K562 (cell line): ENCODE results near the gene RHOC. TPM values are rescaled to one million over a fixed set of nuclear protein-coding genes. Genes with fewer than 3 reads are reported as not detected.

Experiments
- CREM ChIP-seq: IDR thresholded peaks from 2 replicates; pipeline ENCODE4 v1.6.1; 2014; ENCODE audit warnings: antibody characterized with exemption, low read depth
- EHMT2 ChIP-seq: fragments of 450-650 bp; IDR thresholded peaks from 2 replicates; pipeline ENCODE4 v1.6.1; 2018; ENCODE audit warnings: antibody characterized with exemption
- FOXJ2 ChIP-seq: fragments of 200-800 bp; sonication (Bioruptor generic); IDR thresholded peaks from 2 replicates; pipeline ENCODE4 v1.6.1; 2016; ENCODE audit warnings: missing genetic modification characterization, missing compliant biosample characterization
- FOXJ3 ChIP-seq: sonication (generic); formaldehyde crosslinking; IDR thresholded peaks from 2 replicates; pipeline ENCODE4 v1.4.0; 2020; ENCODE audit warnings: mild to moderate bottlenecking, missing genetic modification reagents
- POLR2AphosphoS2 ChIP-seq: IDR thresholded peaks from 2 replicates; pipeline ENCODE4 v1.6.1; 2012; ENCODE audit warnings: low read length, improper control_type of control experiment
- POLR2G ChIP-seq: fragments of 200-400 bp; formaldehyde crosslinking; IDR thresholded peaks from 2 replicates; pipeline ENCODE4 v1.6.1; 2017; ENCODE audit warnings: low read depth, mild to moderate bottlenecking, antibody characterized with exemption, low read length, moderate library complexity
- TOE1 ChIP-seq, 2 experiments: fragments of 450-650 bp in 1 of 2; sonication (generic) in 1 of 2; formaldehyde crosslinking in 1 of 2; IDR thresholded peaks; 2 replicates each; pipeline versions ENCODE4 v1.7.1 to v1.8.0; 2016 to 2022; ENCODE audit warnings: borderline replicate concordance in 2 of 2, mild to moderate bottlenecking in 2 of 2, antibody characterized with exemption in 1 of 2, inconsistent platforms in 1 of 2, low read depth in 1 of 2, missing genetic modification reagents in 1 of 2, moderate library complexity in 1 of 2
- XRCC4 ChIP-seq: IDR thresholded peaks from one replicate; pipeline ENCODE4 v1.6.1; 2011; ENCODE audit not compliant: insufficient read depth, insufficient read length; ENCODE audit errors: extremely low read depth
- ZBTB7A ChIP-seq: IDR thresholded peaks from 2 replicates; pipeline ENCODE4 v1.6.1; 2011; ENCODE audit warnings: low read depth, mild to moderate bottlenecking, low read length, moderate library complexity, borderline replicate concordance; ENCODE audit not compliant: control insufficient read depth
- ZFP36 ChIP-seq: fragments of 150-350 bp; IDR thresholded peaks from 2 replicates; pipeline ENCODE4 v1.6.1; 2018; ENCODE audit warnings: low read length, low read depth; ENCODE audit not compliant: partially characterized antibody
- ZNF175 ChIP-seq: fragments of 200-800 bp; sonication (Bioruptor generic); IDR thresholded peaks from 2 replicates; pipeline ENCODE4 v1.6.1; 2016; ENCODE audit warnings: low read depth, mild to moderate bottlenecking, missing genetic modification characterization, missing compliant biosample characterization
- polyA plus RNA-seq, 8 experiments: library from polyadenylated mRNA; depleted of rRNA in 4 of 8; stranded (reverse) in 5 of 8; unstranded in 3 of 8; fragments of >200 nt; fragmentation: Nextera tagmentation in 2 of 8; fragmentation: Illumina TruSeq in 1 of 8; extraction: Ambion mirVana in 2 of 8; extraction: Trizol in 1 of 8; gene quantifications; 2 replicates each; pipeline versions ENCODE4 v1.2.1 to v1.2.3, GENCODE V29; 2011 to 2014; ENCODE audit warnings: inconsistent platforms in 1 of 8, missing spikeins in 1 of 8
- total RNA-seq, 7 experiments: library from RNA; depleted of rRNA in 6 of 7; stranded (reverse); fragments of >200 nt in 6 of 7; fragmentation: Illumina TruSeq in 2 of 7; extraction: Trizol in 2 of 7; gene quantifications; 2 replicates each; pipeline versions ENCODE4 v1.2.1 to v1.2.3, GENCODE V29; 2011 to 2021; ENCODE audit warnings: low replicate concordance in 1 of 7
- TF ChIP-seq, protein P1 (sequence below): fragments of 450-650 bp; IDR thresholded peaks from 2 replicates; pipeline ENCODE4 v1.6.1; 2016; ENCODE audit warnings: mild to moderate bottlenecking
- TF ChIP-seq, protein P2 (sequence below): fragments of 450-650 bp; IDR thresholded peaks from 2 replicates; pipeline ENCODE4 v1.6.1; 2016; ENCODE audit warnings: antibody characterized with exemption
- TF ChIP-seq, protein P3 (sequence below): IDR thresholded peaks from 2 replicates; pipeline ENCODE4 v1.6.1; 2011; ENCODE audit not compliant: insufficient read length; ENCODE audit errors: extremely low read depth
- TF ChIP-seq, protein P4 (sequence below): fragments of 450-650 bp; formaldehyde crosslinking; IDR thresholded peaks from 2 replicates; pipeline ENCODE4 v1.4.0; 2022; ENCODE audit warnings: missing genetic modification characterization
- TF ChIP-seq, protein P5 (sequence below): fragments of 450-650 bp; formaldehyde crosslinking; IDR thresholded peaks from 2 replicates; pipeline ENCODE4 v1.4.0; 2020; ENCODE audit warnings: mild to moderate bottlenecking, moderate library complexity

Gene RHOC
- total and polyA plus RNA-seq, 9 of the 15 experiments (the other 6 are each of a cell fraction or from before 2014, with no cell fraction given) = 35.2 to 364 (median 204) TPM

DNA sequence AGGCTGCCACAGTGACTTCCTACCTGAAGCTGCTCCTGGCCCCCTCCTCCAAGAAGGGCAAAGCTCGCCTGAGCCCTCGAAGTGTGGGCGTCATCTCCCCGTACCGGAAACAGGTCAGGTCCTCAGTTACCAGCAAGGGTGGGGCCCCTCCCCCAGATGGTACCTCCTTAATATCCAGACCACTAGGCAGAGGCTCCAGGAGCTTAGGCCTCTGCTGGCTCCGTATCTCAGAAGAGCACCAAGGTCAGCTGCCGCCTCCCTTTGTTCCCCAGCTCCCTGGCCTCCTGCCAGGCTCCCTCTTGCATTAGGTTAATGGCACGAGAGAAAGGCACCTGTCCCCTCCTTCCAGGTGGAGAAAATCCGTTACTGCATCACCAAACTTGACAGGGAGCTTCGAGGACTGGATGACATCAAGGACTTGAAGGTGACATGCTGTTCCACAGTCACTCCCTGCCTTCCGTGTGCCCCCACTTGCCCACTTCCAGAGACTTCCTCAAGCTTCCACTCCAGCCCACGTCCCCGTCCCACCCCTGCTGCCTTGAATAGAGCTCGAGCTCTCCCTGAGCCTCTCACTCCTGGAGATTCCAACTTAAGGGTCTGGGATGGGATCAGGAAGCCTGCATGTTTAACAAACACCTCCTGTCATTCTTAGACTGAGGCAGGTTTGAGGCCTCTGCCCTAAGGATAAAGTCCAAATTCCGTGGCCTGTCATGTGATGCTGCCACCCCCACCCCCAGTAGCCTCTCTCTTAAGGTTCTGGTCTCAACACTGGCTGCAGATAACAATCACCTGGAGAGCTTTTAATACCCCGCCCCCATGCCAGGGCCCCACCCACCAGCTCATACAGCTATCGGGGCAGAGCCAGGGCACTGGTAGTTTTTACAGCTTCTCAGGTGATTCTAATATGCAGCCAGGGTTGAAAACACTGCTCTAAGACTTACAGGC is 8.3 kb downstream of the RHOC start (continued):
- TF ChIP-seq, protein P1, sequence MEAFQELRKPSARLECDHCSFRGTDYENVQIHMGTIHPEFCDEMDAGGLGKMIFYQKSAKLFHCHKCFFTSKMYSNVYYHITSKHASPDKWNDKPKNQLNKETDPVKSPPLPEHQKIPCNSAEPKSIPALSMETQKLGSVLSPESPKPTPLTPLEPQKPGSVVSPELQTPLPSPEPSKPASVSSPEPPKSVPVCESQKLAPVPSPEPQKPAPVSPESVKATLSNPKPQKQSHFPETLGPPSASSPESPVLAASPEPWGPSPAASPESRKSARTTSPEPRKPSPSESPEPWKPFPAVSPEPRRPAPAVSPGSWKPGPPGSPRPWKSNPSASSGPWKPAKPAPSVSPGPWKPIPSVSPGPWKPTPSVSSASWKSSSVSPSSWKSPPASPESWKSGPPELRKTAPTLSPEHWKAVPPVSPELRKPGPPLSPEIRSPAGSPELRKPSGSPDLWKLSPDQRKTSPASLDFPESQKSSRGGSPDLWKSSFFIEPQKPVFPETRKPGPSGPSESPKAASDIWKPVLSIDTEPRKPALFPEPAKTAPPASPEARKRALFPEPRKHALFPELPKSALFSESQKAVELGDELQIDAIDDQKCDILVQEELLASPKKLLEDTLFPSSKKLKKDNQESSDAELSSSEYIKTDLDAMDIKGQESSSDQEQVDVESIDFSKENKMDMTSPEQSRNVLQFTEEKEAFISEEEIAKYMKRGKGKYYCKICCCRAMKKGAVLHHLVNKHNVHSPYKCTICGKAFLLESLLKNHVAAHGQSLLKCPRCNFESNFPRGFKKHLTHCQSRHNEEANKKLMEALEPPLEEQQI = no peak
- TF ChIP-seq, protein P2, sequence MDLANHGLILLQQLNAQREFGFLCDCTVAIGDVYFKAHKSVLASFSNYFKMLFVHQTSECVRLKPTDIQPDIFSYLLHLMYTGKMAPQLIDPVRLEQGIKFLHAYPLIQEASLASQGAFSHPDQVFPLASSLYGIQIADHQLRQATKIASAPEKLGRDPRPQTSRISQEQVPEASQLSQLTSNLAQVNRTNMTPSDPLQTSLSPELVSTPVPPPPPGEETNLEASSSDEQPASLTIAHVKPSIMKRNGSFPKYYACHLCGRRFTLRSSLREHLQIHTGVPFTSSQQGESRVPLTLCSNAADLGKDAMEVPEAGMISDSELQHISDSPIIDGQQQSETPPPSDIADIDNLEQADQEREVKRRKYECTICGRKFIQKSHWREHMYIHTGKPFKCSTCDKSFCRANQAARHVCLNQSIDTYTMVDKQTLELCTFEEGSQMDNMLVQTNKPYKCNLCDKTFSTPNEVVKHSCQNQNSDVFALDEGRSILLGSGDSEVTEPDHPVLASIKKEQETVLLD = no peak
- TF ChIP-seq ZBTB7A (0 out of 2 replicates have a peak, but pooled peaks have one; percentile 13), ZFP36 (no peak), CREM (0 out of 2 replicates have a peak, but pooled peaks have one; percentile 1), FOXJ2 (tag) (0 out of 2 replicates have a peak, but pooled peaks have one; percentile 11), ZNF175 (no peak), POLR2G (peak; percentile 60), XRCC4 (no peak), POLR2AphosphoS2 (peak; percentile 93), TOE1 (IDR thresholded peaks at IDR 0.05; ENCODE audit: borderline replicate concordance) (peak; percentile 78; the same call in 1 of the 2 replicates), TOE1 (CRISPR knock-in tag; IDR thresholded peaks at IDR 0.05; ENCODE audit: borderline replicate concordance, low read depth) (no peak), FOXJ3 (CRISPR knock-in tag) (no peak), EHMT2 (no peak)
- TF ChIP-seq, protein P3, sequence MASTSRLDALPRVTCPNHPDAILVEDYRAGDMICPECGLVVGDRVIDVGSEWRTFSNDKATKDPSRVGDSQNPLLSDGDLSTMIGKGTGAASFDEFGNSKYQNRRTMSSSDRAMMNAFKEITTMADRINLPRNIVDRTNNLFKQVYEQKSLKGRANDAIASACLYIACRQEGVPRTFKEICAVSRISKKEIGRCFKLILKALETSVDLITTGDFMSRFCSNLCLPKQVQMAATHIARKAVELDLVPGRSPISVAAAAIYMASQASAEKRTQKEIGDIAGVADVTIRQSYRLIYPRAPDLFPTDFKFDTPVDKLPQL = no peak
- TF ChIP-seq, protein P4, sequence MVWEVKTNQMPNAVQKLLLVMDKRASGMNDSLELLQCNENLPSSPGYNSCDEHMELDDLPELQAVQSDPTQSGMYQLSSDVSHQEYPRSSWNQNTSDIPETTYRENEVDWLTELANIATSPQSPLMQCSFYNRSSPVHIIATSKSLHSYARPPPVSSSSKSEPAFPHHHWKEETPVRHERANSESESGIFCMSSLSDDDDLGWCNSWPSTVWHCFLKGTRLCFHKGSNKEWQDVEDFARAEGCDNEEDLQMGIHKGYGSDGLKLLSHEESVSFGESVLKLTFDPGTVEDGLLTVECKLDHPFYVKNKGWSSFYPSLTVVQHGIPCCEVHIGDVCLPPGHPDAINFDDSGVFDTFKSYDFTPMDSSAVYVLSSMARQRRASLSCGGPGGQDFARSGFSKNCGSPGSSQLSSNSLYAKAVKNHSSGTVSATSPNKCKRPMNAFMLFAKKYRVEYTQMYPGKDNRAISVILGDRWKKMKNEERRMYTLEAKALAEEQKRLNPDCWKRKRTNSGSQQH = peak; percentile 56; the same call in 1 of the 2 replicates
- TF ChIP-seq, protein P5, sequence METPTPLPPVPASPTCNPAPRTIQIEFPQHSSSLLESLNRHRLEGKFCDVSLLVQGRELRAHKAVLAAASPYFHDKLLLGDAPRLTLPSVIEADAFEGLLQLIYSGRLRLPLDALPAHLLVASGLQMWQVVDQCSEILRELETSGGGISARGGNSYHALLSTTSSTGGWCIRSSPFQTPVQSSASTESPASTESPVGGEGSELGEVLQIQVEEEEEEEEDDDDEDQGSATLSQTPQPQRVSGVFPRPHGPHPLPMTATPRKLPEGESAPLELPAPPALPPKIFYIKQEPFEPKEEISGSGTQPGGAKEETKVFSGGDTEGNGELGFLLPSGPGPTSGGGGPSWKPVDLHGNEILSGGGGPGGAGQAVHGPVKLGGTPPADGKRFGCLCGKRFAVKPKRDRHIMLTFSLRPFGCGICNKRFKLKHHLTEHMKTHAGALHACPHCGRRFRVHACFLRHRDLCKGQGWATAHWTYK (CRISPR knock-in tag) = peak; percentile 83
